Superior temporal gyrus (tissue), 1 donor: ENCODE measurements around the gene BARX1.
"Not testable (repeated sequence)": the region's sequence is repeated elsewhere in the genome, so short reads cannot be mapped to it uniquely, and the experiment has no call there.

Experiments
- DNase-seq: peaks from one replicate; pipeline ENCODE4 v3.0.0-alpha.2; 2016; ENCODE audit errors: extremely low spot score

BARX1 gene, protein sequence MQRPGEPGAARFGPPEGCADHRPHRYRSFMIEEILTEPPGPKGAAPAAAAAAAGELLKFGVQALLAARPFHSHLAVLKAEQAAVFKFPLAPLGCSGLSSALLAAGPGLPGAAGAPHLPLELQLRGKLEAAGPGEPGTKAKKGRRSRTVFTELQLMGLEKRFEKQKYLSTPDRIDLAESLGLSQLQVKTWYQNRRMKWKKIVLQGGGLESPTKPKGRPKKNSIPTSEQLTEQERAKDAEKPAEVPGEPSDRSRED

DNA sequence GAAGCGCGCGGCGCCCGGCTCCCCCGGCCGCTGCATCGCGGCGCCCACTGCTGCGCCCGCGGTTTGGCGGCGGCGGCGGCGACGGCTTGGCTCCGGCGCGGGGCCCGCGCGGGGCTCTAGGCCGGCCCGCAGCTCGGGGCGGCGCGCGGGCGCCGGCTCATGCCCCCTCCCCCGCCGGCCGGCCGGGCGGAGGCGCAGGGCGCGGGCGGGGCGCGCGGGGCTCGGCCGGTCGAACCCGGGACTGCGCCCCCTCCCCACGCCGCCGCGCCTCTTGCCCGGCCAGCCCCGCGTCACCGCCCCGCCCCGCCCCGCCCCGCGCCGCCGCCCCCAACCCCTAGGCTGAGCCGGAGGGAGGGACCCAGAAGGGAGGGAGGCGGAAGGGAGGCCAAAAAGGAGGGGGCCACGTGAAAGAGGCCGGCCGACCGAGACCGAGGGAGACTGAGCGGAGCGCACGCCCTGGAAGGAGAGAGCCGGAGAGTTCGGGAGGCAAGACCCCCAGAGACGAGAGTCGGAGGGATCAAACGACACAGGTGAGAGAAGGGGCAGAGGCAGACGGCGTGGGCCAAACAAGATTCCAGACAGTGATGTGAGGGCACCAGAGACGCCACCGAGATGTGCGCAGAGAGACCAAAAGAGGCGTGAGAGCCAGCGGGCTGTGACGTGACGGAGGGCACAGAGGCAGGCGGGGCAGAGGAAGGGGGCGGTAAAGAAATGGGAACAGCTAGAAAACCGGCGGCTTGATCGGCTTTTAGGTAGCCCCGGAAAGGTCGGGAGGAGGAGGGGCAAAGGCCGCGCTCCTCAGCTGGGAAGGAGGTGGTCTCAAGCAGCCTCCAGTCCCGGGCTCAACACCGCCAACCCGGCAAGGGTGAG is at the start of gene BARX1:
TSS of gene BARX1 (minus strand) at position 245 of the 870 bp plus-strand sequence. CDS start at position 36, 209 bp downstream.
- no peak for DNase-seq

DNA sequence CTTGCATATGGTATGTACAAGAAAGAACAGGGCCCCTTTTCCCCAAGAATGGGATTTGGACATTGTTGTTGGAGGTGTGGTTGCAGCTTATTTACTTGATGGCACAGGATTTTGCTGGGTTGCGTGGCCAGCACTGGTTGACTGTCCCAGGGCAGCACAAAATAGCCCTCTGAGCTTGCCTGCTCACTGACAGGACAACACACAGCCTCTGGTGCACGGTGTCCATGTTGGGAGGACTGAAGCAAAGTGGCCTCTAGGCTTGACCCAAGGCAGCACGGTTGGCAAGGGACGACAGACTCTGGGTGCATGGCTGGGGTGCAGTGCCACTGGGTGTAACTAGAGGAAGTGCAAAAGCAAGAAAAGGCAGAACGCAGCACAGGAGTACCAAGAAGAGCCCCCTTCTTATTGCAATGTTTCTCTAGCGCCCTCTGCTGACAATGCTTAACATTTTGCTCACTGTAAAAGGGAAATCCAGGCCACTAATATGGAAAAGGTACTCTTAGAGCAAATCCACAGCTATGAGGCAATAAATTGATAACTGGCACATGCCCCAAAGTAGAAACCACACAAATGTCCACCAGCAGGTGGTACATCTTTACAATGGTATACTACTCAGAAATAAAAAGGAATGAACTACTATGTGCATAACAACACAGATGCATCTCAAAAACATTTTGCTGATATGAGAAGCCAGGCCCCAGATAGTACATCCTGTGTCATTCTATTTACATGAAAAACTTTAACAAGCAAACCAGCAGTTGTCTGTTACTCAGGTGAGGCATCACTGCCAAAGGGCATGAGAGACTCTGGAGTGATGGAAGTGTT is 47.4 kb upstream of the BARX1 start:
- peak; percentile 48 for DNase-seq

DNA sequence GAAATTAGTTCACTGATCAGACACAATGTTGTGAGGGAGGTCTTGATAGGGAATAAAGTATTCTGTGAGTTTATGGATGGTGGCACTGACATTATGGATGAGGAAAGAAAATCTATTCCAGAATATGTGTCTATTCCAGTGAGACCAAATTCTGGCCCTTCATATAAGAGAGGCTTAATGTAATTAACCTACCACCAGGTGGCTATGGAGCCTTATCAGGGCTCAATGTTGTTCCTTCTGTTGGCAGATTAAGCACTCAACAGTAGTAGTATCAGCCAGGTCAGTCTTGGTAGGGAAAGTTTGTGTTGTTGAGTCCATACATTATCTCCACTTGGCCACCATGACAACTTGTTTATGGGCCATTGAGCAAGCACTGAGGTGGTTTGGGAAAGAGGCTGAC is 41.7 kb upstream of the BARX1 start:
- DNase-seq: no peak

DNA sequence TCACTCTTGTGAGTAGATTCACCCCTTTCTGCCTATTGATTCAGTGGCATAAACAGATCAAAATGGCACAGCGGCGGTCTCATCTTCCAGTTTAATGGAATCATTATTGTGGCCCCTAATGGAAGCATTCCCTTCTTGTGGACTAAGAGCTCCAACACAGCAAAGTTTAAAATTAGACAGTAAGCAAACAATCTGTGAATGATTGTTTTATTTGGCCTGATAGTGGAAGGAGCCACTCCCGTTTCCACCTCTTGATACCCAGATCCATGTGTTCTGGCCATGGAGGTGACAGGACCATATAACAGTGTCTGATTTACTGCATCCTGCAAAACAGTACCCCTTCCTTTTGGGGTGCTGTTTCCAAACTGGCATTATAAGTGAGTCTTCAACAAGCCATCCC is 41.2 kb upstream of the BARX1 start:
- DNase-seq: no peak

DNA sequence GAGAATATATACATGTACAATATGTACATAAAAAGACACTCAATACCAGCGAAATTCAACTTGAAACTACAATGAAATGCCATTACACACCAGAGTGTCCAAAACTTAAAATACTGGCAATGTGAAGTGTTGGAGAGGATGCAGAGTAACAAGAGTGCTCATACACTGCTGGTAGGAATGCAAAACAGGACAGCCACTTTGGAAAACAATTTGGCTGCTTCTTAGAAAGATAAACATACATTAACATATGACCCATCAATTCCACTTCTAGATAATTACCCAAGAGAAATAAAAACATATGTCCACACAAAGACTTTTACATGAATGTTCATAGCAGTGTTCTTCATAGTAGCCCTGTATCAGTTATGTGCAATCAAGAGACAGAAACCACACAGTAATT is 39.4 kb upstream of the BARX1 start:
- DNase-seq: no peak

DNA sequence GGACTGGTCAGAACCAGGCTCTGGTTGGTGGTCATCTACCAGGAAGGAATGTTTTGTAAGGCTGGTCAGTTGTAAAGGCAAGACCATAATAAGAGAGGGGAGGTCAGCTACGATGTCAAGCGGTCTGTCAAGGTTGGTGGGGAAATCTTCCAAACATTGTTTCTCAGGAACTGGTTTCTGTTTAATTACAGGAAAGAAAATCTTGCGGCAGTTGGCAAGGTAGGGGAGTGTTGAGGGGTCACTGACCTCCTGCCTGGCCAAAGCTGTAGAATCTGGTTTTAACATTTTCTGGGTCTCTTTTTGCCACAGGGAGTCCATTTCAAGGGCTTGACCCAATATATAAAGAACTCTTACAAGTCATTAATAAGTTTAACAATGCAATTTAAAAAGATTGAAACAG is 39.0 kb upstream of the BARX1 start:
- DNase-seq: no peak

DNA sequence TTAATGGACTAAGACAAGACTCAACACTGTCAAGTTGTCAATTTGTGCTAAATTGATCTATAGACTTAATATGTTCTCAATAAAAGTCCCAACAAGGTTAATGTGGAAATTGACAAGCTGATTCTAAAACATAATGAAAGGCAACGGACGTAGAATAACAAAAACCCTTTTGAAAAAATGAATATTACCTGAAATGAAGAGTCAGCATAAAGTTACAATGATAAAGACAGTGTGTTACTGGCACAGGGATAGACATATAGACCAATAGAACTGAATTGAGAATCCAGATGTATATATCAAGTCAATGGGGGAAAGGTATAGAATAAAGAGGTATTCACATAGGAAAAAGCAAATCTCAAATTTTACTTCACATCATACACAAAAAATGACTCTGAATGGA is 37.7 kb upstream of the BARX1 start:
- DNase-seq: no peak

DNA sequence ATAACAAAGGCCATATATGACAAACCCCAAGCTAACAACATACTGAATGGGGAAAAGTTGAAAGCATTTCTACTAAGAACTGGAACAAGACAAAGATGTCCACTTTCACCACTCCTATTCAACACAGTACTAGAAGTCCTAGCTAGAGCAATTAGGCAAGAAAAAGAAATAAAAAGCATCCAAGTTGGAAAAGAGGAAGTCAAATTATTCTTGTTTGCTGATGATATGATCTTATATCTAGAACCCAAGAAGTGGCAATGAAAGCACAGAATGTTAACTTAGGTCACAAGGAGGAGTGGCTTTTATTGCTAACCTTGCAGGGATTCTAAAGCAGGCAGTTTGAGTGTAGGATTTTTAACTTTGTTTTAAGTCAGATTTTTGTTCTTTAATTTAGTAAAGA is 35.3 kb upstream of the BARX1 start:
- no peak for DNase-seq

DNA sequence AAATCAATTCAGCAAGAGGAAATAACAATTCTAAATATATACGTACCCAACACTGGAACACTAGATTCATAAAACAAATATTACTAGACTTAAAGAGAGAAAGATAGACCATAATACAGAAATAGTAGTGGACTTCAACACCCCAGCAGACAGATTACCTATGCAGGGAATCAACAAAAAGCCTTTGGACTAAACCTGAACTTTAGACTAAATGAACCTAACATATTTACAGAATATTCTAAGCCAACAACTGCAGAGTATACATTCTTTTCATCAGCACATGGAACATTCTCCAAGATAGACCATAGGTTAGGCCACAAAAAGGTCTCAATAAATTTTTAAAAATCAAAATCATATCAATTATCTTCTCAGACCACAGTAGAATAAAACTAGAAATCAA is 32.9 kb upstream of the BARX1 start:
- DNase-seq: no peak

DNA sequence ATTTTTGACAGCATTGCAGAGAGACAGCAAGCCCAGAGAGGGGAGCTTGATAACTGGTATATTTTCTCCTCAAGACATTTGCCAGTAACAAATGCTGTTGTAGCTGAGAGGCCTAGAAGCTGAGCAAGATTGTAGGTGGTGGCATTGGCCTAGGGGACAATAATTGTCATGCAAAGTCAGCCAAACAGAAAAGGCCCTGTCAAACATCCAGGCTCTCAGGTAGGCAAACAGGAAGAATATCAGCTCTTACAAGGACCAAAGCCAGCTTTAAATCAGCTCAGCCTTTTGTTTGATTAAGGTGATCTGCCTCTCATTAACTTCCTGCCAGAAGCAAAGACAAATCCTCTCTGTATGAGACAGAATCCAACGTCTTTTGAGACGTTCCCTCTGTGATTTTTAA is 29.7 kb upstream of the BARX1 start:
- no peak for DNase-seq

DNA sequence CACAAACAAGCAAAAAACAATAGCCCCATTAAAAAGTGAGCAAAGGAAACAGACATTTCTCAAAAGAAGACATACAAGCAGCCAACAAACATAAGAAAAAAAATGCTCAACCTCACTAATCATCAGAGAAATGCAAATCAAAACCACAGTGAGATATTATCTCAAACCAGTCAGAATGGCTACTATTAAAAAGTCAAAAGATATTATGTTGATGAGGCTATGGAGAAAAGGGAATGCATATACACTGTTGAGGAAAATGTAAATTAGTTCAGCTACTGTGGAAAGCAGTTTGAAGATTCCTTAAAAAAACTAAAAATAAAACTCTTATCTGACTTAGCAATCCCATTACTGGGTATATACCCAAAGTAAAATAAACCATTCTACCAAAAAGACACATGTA is 28.7 kb upstream of the BARX1 start:
- no peak for DNase-seq

DNA sequence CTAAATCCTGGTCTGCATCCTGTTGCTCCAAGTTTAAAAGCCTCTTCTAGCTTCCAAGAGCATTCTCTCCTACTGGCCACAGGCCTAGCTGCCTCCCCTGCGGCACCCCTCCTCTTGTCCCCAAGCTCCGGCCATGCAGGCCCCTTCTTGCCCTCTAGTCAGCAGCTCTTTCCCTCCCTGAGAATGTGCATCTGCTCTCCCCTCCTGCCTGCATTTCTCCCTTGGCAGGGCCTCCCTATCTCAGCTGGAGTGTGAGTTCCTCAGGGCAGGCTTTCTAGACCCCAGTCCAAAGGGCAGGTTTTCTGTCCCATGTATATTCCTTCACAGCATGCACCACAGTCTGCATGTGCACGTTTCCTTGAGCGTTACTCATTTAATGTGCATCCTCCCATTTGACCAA is 24.6 kb upstream of the BARX1 start:
- DNase-seq: no peak

DNA sequence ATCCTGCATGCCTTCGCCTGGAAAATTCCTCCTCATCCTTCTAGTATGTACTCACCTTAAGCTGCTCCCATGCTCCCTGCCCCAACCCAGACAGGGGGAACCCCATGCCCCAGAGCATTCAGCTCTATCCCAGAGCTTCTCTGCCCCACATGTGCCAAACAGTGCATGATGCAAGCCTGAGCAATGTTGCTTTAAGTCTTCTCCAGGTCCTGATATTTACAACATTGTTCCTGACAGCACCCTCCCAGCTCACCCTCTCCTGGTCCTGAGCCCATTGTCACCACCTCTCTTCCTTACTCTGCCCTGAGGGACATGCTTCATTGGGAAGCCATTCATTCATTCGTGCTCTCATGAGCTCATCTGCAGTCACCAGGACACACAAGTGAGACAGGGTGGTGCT is 23.4 kb upstream of the BARX1 start:
- no peak for DNase-seq

DNA sequence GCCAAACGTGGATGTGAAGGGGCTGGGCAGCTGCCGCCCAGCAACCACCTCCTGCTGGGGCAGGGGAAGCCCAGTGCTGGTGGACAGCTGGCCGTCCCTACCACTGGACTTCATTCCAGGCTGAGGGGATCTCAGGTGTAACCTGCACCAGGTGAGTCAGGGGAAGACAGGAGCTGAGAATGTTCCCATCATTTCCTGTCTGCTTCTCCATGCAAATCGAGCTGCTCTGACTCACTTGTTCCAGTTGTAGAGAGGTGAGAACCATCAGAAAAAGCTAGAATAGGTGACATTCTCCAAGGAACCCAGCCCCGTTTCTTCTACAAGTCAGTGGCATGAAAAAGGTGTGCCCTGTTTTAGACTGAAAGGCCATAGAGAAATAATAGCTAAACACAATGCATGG is 21.8 kb upstream of the BARX1 start:
- no peak for DNase-seq

DNA sequence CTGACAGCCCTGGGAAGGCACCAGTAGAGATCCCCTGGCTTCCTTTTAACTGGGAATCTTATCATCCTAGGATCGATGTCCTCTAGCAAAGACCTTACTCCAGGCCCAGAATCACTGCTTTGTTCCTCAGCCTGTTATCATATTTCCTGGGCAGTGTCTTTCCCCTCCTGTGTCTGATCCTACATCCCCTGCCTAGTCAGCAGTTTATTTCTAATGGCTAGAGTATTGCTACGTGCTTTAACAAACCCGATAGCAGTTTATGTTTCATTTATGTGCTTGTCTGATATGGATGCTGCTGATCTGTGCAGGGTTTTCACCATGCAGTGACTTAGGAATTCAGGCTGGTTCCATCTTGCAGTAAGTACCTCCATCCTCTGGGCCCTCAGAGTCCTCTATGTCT is 20.9 kb upstream of the BARX1 start:
- DNase-seq: no peak

DNA sequence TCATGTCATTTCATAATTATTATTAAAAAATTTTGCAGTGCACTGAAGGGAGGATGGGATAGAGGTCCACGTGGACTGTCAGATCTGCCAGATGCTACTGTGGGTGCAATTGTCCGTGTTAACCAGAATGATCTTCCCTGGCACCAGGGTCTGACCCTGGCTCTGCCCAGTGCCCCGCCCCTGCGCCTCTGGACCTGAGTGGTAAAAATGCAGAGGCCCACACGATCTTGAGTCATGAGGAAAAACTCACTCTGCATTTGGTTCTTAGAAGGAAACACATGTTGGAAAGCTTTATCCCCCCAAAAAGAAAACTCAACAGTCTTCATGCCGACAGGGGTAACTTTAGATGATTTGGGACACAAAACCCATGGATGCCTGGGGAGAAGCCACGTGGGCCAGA is 20.1 kb upstream of the BARX1 start:
- no peak for DNase-seq

DNA sequence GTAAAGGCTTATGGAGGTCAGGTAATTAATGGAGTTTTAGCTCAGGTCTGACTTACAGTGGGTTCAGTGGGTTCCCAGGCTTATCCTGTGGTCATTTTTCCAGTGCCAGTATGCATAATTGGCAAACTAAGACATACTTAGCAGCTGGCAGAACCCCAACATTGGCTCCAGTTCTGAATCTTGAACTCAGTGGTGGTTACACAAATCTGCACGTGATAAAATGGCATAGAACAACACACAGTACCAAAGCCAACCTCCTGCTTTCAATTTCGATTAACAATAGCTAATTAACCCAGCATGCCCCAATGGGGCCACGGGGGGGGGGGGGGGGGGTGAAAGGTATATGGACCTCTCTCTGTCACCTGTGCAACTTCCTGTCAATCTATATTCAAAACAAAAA is 19.0 kb upstream of the BARX1 start:
- no peak for DNase-seq

DNA sequence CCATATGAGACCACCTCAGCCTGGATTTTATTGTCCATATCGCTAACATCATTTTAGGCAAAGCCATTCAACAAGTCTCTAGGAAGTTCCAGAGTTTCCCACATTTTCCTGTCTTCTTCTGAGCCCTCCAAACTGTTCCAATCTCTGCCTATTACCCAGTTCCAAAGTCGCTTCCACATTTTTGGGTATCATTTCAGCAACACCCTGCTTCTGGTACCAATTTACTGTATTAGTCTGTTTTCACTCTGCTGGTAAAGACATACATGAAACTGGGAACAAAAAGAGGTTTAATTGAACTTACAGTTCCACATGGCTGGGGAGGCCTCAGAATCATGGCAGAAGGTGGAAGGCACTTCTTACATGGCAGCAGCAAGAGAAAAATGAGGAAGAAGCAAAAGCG is 17.5 kb upstream of the BARX1 start:
- not testable (repeated sequence) for DNase-seq

DNA sequence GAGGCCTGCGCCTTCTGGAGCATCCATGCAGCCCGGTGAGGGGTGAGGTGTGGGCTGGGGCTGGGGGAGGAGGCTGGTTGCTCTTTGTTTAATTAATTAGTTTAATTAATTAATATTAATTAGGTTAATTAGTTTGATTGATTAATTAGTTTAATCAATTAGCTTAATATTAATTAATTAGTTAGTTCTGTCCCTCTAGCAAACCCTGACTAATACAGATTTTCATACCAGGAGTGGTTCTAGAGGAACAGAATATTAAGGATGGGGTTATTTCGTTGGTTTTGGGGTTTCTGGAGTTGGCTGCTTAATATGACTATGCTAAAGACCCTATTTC is 14.1 kb upstream of the BARX1 start:
- no peak for DNase-seq

DNA sequence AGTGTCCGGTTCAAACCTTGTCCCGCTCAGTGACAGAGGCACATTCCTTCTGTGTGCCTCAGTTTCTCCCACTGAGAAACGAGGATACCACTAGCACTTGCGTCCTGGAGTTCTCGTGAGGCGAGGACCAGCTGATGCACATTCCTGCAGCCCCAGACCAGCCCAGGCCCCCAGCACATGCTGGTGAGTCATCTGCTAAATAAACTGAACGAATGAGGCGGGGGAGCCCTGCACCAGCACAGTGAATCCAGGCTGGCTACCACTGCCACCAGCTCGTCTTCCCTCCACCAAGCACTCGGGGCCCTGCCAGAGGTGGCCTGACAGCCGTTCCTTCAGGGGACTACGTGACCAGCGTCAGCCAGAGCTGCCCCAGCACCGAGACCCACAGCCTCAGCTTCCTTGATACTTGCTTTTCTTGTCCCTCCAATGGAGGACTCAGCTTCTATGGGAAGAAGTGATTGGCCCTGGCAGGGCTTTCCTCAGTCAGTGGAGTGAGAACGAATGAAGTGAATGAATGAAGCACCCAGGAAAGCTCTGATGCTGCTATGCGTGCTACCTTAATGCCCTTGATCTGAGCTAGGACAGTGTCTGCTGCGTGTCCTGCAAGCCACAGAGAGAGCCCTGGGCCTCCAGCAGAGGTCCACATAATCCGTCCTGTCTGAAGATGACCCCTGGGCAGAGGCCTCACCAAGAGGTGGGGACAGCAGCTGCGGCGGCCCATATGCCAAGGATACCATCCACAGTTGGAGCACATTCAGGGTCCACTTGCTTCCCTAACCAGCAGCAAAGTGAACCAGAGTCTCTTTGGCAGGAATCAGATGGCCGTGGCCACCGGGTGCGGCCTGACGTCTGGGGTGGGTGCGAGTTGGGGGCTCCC is 13.5 kb upstream of the BARX1 start:
- no peak for DNase-seq

DNA sequence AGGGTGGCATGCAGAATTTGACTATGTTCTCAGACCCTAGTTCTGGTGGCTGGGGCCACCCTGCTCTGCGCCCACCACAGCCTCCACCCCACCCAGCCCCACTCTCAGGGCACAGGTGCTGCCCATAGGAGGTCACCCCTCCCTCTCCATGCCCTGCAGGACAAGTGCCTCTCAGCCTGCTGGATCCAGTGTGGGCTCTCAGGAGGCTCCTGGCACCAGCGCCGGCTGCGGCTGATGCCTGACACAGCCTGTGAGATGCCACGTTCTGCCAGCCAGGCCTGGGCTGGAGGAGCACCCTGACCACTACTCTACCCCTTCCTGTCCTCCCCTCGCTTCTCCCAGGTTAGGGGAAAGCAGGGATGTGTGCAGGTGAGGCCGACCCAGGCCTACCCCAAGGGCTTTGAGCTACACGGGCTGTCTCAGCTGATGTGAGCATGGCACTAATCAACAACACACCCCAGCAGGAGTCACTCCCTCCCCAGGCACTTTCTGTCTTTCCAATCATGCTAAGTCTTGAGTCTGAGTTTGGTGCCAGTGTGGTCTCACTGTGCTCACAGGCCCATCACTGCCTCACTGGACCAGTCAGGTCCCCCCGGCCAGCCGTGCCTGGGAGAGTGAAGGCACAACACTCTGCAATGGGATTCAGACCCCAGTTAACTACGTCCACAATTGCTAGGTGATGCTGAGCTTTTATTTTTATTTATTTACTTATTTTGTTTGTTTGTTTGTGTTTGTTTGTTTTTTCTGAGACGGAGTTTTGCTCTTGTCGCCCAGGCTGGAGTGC is 12.1 kb upstream of the BARX1 start:
- no peak for DNase-seq
